Gastroesophageal sphincter (tissue), 4 donors: ENCODE measurements around the gene SPTLC3. TPM values are rescaled to one million over a fixed set of nuclear protein-coding genes. Genes with fewer than 3 reads are reported as not detected.

Source experiments
- ATAC-seq: fragments of 150-250 bp; one replicate; pipeline ENCODE4 v1.9.1; 2016; ENCODE audit warnings: mild to moderate bottlenecking, moderate library complexity
- H3K27ac ChIP-seq, 4 donors: fragments of 200-600 bp; sonication (generic) in 3 of 4; 1 replicate in 3 of 4; 2 replicates in 1 of 4; pipeline ENCODE4 v1.5.1; 2016 to 2019
- H3K27me3 ChIP-seq: fragments of 200-600 bp; sonication (generic); one replicate; pipeline ENCODE4 v1.5.1; 2019
- H3K36me3 ChIP-seq, 2 donors: fragments of 200-600 bp; sonication (generic); one replicate each; pipeline ENCODE4 v1.5.1; 2019; ENCODE audit warnings: control low read depth in 1 of 2
- H3K4me1 ChIP-seq, 3 donors: fragments of 200-600 bp; sonication (generic); 1 replicate in 2 of 3; 2 replicates in 1 of 3; pipeline ENCODE4 v1.5.1; 2016 to 2019; ENCODE audit warnings: control low read depth in 2 of 3
- H3K4me3 ChIP-seq, 2 donors: fragments of 200-600 bp; sonication (generic); one replicate each; pipeline ENCODE4 v1.5.1; 2019; ENCODE audit warnings: mild to moderate bottlenecking in 1 of 2, moderate library complexity in 1 of 2
- H3K9me3 ChIP-seq, 3 donors: fragments of 200-600 bp; sonication (generic); one replicate each; pipeline ENCODE4 v1.5.1; 2017 to 2019; ENCODE audit warnings: control low read depth in 2 of 3
- EP300 ChIP-seq: sonication (generic); formaldehyde crosslinking; IDR thresholded peaks from one replicate; pipeline ENCODE4 v1.6.1; 2017; ENCODE audit warnings: antibody characterized with exemption, mild to moderate bottlenecking
- POLR2A ChIP-seq, 2 donors: fragments of 450-650 bp; IDR thresholded peaks; one replicate each; pipeline ENCODE4 v1.6.1; 2017; ENCODE audit warnings: antibody characterized with exemption in 2 of 2, mild to moderate bottlenecking in 2 of 2, moderate library complexity in 1 of 2
- POLR2AphosphoS5 ChIP-seq: sonication (generic); formaldehyde crosslinking; IDR thresholded peaks from one replicate; pipeline ENCODE4 v1.6.1; 2017; ENCODE audit warnings: antibody characterized with exemption
- WGBS, 2 donors: methylation state at CpG; one replicate each; pipeline ENCODE4 v1.1.5; 2018; ENCODE audit warnings: low coverage in 1 of 2; 5-methylcytosine and 5-hydroxymethylcytosine counted together
- total RNA-seq, 4 donors: library from RNA; depleted of rRNA; stranded (reverse); fragments of >200 nt; gene quantifications; one replicate each; pipeline ENCODE4 v1.1.0, GENCODE V29; 2016
- TF ChIP-seq, protein P1 (sequence below), 4 experiments: fragments of 200-600 bp in 2 of 4; fragments of 450-650 bp in 2 of 4; sonication (generic) in 1 of 4; IDR thresholded peaks; one replicate each; pipeline ENCODE4 v1.5.1; 2017 to 2019; ENCODE audit warnings: antibody characterized with exemption in 4 of 4, mild to moderate bottlenecking in 2 of 4, moderate library complexity in 2 of 4

SPTLC3 gene
- total RNA-seq, 4 donors from 2014 or later, result 2.0 to 14.6 (median 5.3) TPM

DNA sequence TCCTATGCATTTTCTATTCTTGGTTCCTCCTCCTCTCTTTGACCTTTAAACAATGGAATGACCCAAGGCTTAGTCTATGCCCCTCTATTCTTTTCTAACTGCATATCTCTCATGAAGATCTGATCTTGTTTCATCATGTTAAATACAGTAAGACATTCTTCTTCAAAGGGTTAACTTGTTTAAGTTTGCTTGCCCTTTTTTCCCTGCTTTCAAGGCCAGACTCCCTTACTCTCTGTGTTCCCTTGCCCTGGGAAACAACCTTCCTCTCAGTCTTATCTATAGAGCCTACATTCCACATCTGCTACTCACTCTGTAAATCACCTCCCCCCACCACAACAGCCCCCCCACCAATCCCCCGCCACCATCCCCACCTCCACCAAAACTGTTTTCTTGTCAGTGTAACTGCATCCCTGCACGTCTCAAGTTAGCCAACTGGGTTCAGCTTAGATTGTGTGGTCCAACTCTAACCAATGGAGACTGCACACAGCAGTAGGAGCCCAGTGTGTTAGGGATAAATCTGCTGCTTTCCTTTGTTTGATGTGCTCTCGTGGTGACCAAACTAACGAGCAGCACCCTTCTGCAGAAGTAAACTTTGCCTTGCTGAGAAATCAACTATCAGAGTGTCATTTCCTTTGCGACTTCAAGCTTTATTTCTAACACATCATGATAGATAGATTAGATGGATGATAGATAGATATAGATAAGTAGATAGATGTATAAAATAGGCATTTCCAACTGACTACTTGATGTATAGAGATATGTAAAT, 12.6 kb downstream of the SPTLC3 start:
- Histone ChIP-seq H3K4me3 (no peak overlapping the region), H3K27me3 (no peaks in the 10 kb centered on the region), H3K27ac (no peak overlapping the region), H3K9me3 (peaks cover 0 to 18% (median 0%) of the 10 kb centered on the region in 3 donors), H3K36me3 (no peaks in the 10 kb centered on the region), H3K4me1 (no peaks in the 10 kb centered on the region)
- WGBS, 2 donors, result 73 to 93% methylated on average over 3 to 5 of the region's 5 CpGs
- ATAC-seq, result no peak
- TF ChIP-seq POLR2AphosphoS5 (no peak), POLR2A (IDR thresholded peaks at IDR 0.05) (no peak), EP300 (no peak)
- TF ChIP-seq, protein P1, sequence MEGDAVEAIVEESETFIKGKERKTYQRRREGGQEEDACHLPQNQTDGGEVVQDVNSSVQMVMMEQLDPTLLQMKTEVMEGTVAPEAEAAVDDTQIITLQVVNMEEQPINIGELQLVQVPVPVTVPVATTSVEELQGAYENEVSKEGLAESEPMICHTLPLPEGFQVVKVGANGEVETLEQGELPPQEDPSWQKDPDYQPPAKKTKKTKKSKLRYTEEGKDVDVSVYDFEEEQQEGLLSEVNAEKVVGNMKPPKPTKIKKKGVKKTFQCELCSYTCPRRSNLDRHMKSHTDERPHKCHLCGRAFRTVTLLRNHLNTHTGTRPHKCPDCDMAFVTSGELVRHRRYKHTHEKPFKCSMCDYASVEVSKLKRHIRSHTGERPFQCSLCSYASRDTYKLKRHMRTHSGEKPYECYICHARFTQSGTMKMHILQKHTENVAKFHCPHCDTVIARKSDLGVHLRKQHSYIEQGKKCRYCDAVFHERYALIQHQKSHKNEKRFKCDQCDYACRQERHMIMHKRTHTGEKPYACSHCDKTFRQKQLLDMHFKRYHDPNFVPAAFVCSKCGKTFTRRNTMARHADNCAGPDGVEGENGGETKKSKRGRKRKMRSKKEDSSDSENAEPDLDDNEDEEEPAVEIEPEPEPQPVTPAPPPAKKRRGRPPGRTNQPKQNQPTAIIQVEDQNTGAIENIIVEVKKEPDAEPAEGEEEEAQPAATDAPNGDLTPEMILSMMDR (IDR thresholded peaks at IDR 0.05), result no peak

GRCh38 chr20:13022401-13023155, 13.8 kb downstream of the SPTLC3 start:
- no peak overlapping the region for H3K4me3 ChIP-seq
- TF ChIP-seq, protein P1 (IDR thresholded peaks at IDR 0.05), result no peak
- TF ChIP-seq EP300 (no peak), POLR2A (IDR thresholded peaks at IDR 0.05) (no peak), POLR2AphosphoS5 (no peak)
- ATAC-seq, result no peak

GRCh38 chr20:13024596-13024995, 15.8 kb downstream of the SPTLC3 start:
- Histone ChIP-seq H3K9me3 (peaks cover 0 to 18% (median 0%) of the 10 kb centered on the region in 3 donors), H3K27ac (no peak overlapping the region), H3K4me3 (no peak overlapping the region), H3K4me1 (peaks cover 0 to 3% (median 0%) of the 10 kb centered on the region in 3 donors), H3K27me3 (no peaks in the 10 kb centered on the region), H3K36me3 (no peaks in the 10 kb centered on the region)
- no peak for TF ChIP-seq EP300
- no peak for TF ChIP-seq POLR2AphosphoS5
- 58 to 62% methylated on average over 2 of the region's 2 CpGs for WGBS, 2 donors
- no peak for ATAC-seq

More at GRCh38 chr20:13022401-13023155, 13.8 kb downstream of the SPTLC3 start:
- no peak overlapping the region for H3K27ac ChIP-seq
- WGBS, 2 donors, result 68% methylated on average over 3 to 4 of the region's 4 CpGs
- no peaks in the 10 kb centered on the region for H3K4me1 ChIP-seq
- peaks cover 0 to 18% (median 0%) of the 10 kb centered on the region in 3 donors for H3K9me3 ChIP-seq
- H3K36me3 ChIP-seq, result no peaks in the 10 kb centered on the region
- H3K27me3 ChIP-seq, result no peaks in the 10 kb centered on the region

- H3K36me3 ChIP-seq, result no peaks in the 10 kb centered on the region
- peaks cover 0 to 8% (median 0%) of the 10 kb centered on the region in 3 donors for H3K4me1 ChIP-seq
- no peak overlapping the region for H3K4me3 ChIP-seq
- no peak overlapping the region for H3K27ac ChIP-seq
- H3K27me3 ChIP-seq, result no peaks in the 10 kb centered on the region
- H3K9me3 ChIP-seq, result peaks cover 0 to 18% (median 0%) of the 10 kb centered on the region in 3 donors
- 100% methylated on average over 1 of the region's 1 CpG for WGBS, 2 donors
- no peak for ATAC-seq
- TF ChIP-seq POLR2A (IDR thresholded peaks at IDR 0.05) (no peak), EP300 (no peak), POLR2AphosphoS5 (no peak)
- TF ChIP-seq, protein P1 (IDR thresholded peaks at IDR 0.05), result no peak
These were observed 16.4 kb downstream of the SPTLC3 start for GRCh38 chr20:13025181-13025580.

DNA sequence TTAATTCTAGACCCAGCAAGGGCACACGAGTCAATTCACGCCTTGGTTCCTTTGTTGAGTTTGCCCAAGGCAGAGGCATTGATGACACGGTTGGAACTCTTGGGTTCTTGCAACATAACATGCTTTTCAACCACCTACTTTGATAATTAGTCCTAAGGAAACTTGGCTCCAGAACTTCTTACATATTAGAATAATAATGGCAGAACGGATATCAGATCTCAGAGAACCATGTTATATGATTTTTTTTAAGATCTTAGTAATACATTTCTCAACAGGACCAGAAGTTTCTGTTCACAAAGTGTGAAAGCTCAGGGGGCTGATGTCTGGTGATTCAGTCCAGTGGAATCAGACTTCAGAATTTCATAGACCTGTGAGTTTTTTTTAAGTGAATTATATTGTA, 19.2 kb downstream of the SPTLC3 start:
- no peak overlapping the region for H3K27ac ChIP-seq
- no peak overlapping the region for H3K4me3 ChIP-seq
- H3K4me1 ChIP-seq, result peaks cover 0 to 9% (median 0%) of the 10 kb centered on the region in 3 donors
- ATAC-seq, result no peak
- H3K9me3 ChIP-seq, result no peaks in the 10 kb centered on the region
- WGBS, 2 donors, result 69 to 82% methylated on average over 4 of the region's 4 CpGs
- TF ChIP-seq, protein P1 (IDR thresholded peaks at IDR 0.05), result no peak
- no peak for TF ChIP-seq POLR2A (IDR thresholded peaks at IDR 0.05)
- TF ChIP-seq POLR2AphosphoS5, result no peak
- no peak for TF ChIP-seq EP300
- H3K36me3 ChIP-seq, result no peaks in the 10 kb centered on the region
- no peaks in the 10 kb centered on the region for H3K27me3 ChIP-seq
